Stimulated activated CD8-positive, alpha-beta memory T cell treated with anti-CD3 and anti-CD28 coated beads, Interleukin-15, amount 100 ng/mL, for 4 hours (primary cell): ENCODE results near the gene HYLS1.

Experiments
- DNase-seq, 2 donors: peaks; one replicate each; pipeline ENCODE4 v3.0.0-alpha.2; 2020; ENCODE audit warnings: low read depth in 2 of 2

Gene HYLS1

GRCh38 chr11:125932301-125932700, 44.8 kb downstream of the HYLS1 start:
- DNase-seq = no peak

- no peak for DNase-seq
These were observed 45.8 kb downstream of the HYLS1 start for GRCh38 chr11:125933030-125933813.

- DNase-seq = no peak
These were observed 47.0 kb downstream of the HYLS1 start for GRCh38 chr11:125934473-125934872.

GRCh38 chr11:125935056-125935455, 47.6 kb downstream of the HYLS1 start:
- no peak for DNase-seq

GRCh38 chr11:125935618-125936199, 48.2 kb downstream of the HYLS1 start:
- no peak for DNase-seq

- no peak for DNase-seq
These were observed 51.0 kb downstream of the HYLS1 start for GRCh38 chr11:125938418-125938817.

GRCh38 chr11:125939081-125939521, 51.6 kb downstream of the HYLS1 start:
- no peak for DNase-seq

- DNase-seq = no peak
These were observed 52.7 kb downstream of the HYLS1 start for GRCh38 chr11:125940145-125940544.

- no peak for DNase-seq
These were observed 53.8 kb downstream of the HYLS1 start for GRCh38 chr11:125941267-125941618.

GRCh38 chr11:125941619-125942611, 54.4 kb downstream of the HYLS1 start:
- no peak for DNase-seq

GRCh38 chr11:125942771-125943428, 55.4 kb downstream of the HYLS1 start:
- no peak for DNase-seq

- no peak for DNase-seq
These were observed 56.3 kb downstream of the HYLS1 start for GRCh38 chr11:125943661-125944349.

GRCh38 chr11:125944350-125945010, 57.0 kb downstream of the HYLS1 start:
- DNase-seq = no peak

GRCh38 chr11:125945011-125945796, 57.7 kb downstream of the HYLS1 start:
- DNase-seq = no peak

- no peak for DNase-seq
These were observed 58.5 kb downstream of the HYLS1 start, which contains the start of gene VSIG10L2 for GRCh38 chr11:125945797-125946520. VSIG10L2 (plus strand) TSS chr11:125946044; CDS start chr11:125946056, 12 bp downstream.

- no peak for DNase-seq
These were observed 59.4 kb downstream of the HYLS1 start for GRCh38 chr11:125946712-125947418.

- no peak for DNase-seq
These were observed 60.2 kb downstream of the HYLS1 start for GRCh38 chr11:125947419-125948277.
